Uterus (tissue), 2 donors: ENCODE data around the gene RNASET2.
A peak's percentile ranks its signal among the peaks of the same experiment; 100 is the strongest.

Experiments used
- POLR2A ChIP-seq, 2 donors: fragments of 450-650 bp; IDR thresholded peaks; one replicate each; pipeline ENCODE4 v1.6.1; 2016; ENCODE audit warnings: antibody characterized with exemption in 2 of 2, mild to moderate bottlenecking in 1 of 2, moderate library complexity in 1 of 2
- TF ChIP-seq, protein P1 (sequence below), 4 experiments: fragments of 200-600 bp in 2 of 4; fragments of 450-650 bp in 2 of 4; sonication (generic) in 2 of 4; IDR thresholded peaks; one replicate each; pipeline ENCODE4 v1.5.1; 2016 to 2019; ENCODE audit warnings: antibody characterized with exemption in 4 of 4, mild to moderate bottlenecking in 2 of 4, moderate library complexity in 1 of 4

DNA sequence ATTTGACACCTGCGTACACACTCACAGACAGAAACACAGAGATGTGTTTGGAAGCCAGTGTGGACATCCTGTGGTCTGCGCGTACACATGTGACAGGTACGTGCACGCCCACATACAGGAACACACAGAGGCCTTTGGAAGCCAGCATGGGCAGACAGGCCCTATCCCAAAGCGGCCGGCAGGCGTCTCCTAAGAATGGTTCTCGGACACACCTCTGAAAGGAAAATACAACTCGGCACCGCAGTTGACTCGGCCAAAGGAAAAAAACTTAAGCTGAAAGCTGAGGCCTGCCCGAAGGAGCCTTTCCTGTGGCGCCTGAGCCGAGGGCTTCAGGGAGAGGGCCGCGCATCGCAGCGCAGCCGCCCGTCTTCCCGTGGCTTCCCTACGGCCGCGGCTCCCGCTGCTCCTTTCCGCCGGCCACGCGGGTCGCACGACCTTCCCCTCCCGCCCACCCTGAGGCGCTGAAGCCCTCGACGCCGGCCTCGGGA, 41.5 kb upstream of the RNASET2 start:
- TF ChIP-seq, protein P1, sequence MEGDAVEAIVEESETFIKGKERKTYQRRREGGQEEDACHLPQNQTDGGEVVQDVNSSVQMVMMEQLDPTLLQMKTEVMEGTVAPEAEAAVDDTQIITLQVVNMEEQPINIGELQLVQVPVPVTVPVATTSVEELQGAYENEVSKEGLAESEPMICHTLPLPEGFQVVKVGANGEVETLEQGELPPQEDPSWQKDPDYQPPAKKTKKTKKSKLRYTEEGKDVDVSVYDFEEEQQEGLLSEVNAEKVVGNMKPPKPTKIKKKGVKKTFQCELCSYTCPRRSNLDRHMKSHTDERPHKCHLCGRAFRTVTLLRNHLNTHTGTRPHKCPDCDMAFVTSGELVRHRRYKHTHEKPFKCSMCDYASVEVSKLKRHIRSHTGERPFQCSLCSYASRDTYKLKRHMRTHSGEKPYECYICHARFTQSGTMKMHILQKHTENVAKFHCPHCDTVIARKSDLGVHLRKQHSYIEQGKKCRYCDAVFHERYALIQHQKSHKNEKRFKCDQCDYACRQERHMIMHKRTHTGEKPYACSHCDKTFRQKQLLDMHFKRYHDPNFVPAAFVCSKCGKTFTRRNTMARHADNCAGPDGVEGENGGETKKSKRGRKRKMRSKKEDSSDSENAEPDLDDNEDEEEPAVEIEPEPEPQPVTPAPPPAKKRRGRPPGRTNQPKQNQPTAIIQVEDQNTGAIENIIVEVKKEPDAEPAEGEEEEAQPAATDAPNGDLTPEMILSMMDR (IDR thresholded peaks at IDR 0.05), result peak in 2 of 4 experiments; percentile 25 to 46
- no peak for TF ChIP-seq POLR2A (IDR thresholded peaks at IDR 0.05)
